Activated CD8-positive, alpha-beta memory T cell treated with anti-CD3 and anti-CD28 coated beads for 36 hours (primary cell): Measurements from ENCODE around the gene CHMP4A. TPM values are rescaled to one million over a fixed set of nuclear protein-coding genes. Genes with fewer than 3 reads are reported as not detected.

Experiments
- CTCF ChIA-PET: fragments of 350-600 bp; sonication (Branson Sonifier 250); formaldehyde crosslinking; loops from one replicate; lab custom pipeline; 2021; ENCODE audit warnings: antibody characterized with exemption; lab: Charles Lee
- POLR2A ChIA-PET: fragments of 350-600 bp; sonication (Branson Sonifier 250); formaldehyde crosslinking; loops from one replicate; lab custom pipeline; 2021; ENCODE audit warnings: antibody characterized with exemption; lab: Charles Lee
- total RNA-seq, 2 experiments: library from RNA; stranded (reverse); gene quantifications; one replicate each; pipeline ENCODE4 v1.2.3, GENCODE V29; 2021

CHMP4A gene
- 10 to 100 TPM; 73.7 to 75.8 TPM for total RNA-seq

- POLR2A ChIA-PET = interaction anchor here (0.7 to 2.3 kb wide), 12 partner anchors 10 to 119 kb away, joined by 3 to 24 read pairs (median 4); partner anchors contain the start of genes DHRS1, IRF9, NOP9 and NRL
- CTCF ChIA-PET = interaction anchor here (0.6 to 3.1 kb wide), 13 partner anchors 10 to 995 kb away, joined by 3 to 15 read pairs (median 4); partner anchors contain the start of genes CBLN3, CIDEB, IRF9 and KHNYN
These were observed at the start of gene CHMP4A for GRCh38 chr14:24212924-24213865. Gene CHMP4A, minus strand, starts transcription at chr14:24213488. Its CDS starts 49 bp downstream, at chr14:24213439.

GRCh38 chr14:24261969-24262327 is 48.7 kb upstream of the CHMP4A start:
- POLR2A ChIA-PET = no interaction called here
- CTCF ChIA-PET = no interaction called here

- POLR2A ChIA-PET = no interaction called here
These were observed 48.1 kb upstream of the CHMP4A start for GRCh38 chr14:24261256-24261968.

GRCh38 chr14:24260780-24261157 is 47.5 kb upstream of the CHMP4A start:
- POLR2A ChIA-PET = no interaction called here

More at GRCh38 chr14:24261256-24261968, 48.1 kb upstream of the CHMP4A start:
- CTCF ChIA-PET = interaction anchor here (0.6 kb wide), 1 partner anchor 709 kb away, joined by 4 read pairs; no protein-coding TSS in a partner anchor

GRCh38 chr14:24260026-24260779 is 46.9 kb upstream of the CHMP4A start:
- CTCF ChIA-PET = no interaction called here
- POLR2A ChIA-PET = no interaction called here

More at GRCh38 chr14:24260780-24261157, 47.5 kb upstream of the CHMP4A start:
- CTCF ChIA-PET = interaction anchor here (0.6 kb wide), 1 partner anchor 709 kb away, joined by 4 read pairs; no protein-coding TSS in a partner anchor

GRCh38 chr14:24259282-24260025 is 46.2 kb upstream of the CHMP4A start:
- POLR2A ChIA-PET = interaction anchor here (0.5 kb wide), 1 partner anchor 12 kb away, joined by 4 read pairs; no protein-coding TSS in a partner anchor
- CTCF ChIA-PET = interaction anchor here (0.8 kb wide), 1 partner anchor 40 kb away, joined by 3 read pairs; the partner anchor contains the start of genes DHRS1 and NOP9

- ChIA-PET POLR2A (no interaction called here), CTCF (interaction anchor here (0.8 to 1.3 kb wide), 2 partner anchors 16 to 41 kb away, joined by 3 to 8 read pairs; partner anchors contain the start of genes DHRS1, NOP9 and TINF2)
These were observed 45.4 kb upstream of the CHMP4A start for GRCh38 chr14:24258548-24259265.

- POLR2A ChIA-PET = no interaction called here
- CTCF ChIA-PET = interaction anchor here (1.3 kb wide), 1 partner anchor 15 kb away, joined by 8 read pairs; the partner anchor contains the start of gene TINF2
These were observed 44.8 kb upstream of the CHMP4A start for GRCh38 chr14:24258119-24258518.

GRCh38 chr14:24256960-24257359 is 43.7 kb upstream of the CHMP4A start:
- CTCF ChIA-PET = interaction anchor here (0.9 to 1.2 kb wide), 2 partner anchors 10 to 14 kb away, joined by 3 read pairs; partner anchors contain the start of gene TINF2
- POLR2A ChIA-PET = no interaction called here

- POLR2A ChIA-PET = no interaction called here
- CTCF ChIA-PET = interaction anchor here (0.9 to 1.2 kb wide), 2 partner anchors 9 to 14 kb away, joined by 3 read pairs; partner anchors contain the start of gene TINF2
These were observed 42.8 kb upstream of the CHMP4A start for GRCh38 chr14:24255931-24256711.

GRCh38 chr14:24255438-24255837 is 42.1 kb upstream of the CHMP4A start:
- ChIA-PET CTCF (no interaction called here), POLR2A (no interaction called here)

- CTCF ChIA-PET = no interaction called here
These were observed 41.5 kb upstream of the CHMP4A start for GRCh38 chr14:24254630-24255392.

GRCh38 chr14:24253936-24254335 is 40.6 kb upstream of the CHMP4A start:
- POLR2A ChIA-PET = no interaction called here

More at GRCh38 chr14:24254630-24255392, 41.5 kb upstream of the CHMP4A start:
- POLR2A ChIA-PET = no interaction called here

GRCh38 chr14:24252289-24253124 is 39.2 kb upstream of the CHMP4A start:
- ChIA-PET POLR2A (interaction anchor here (1.0 kb wide), 1 partner anchor 13 kb away, joined by 5 read pairs; no protein-coding TSS in a partner anchor), CTCF (interaction anchor here (1.4 to 11.9 kb wide), 3 partner anchors 10 to 55 kb away, joined by 5 to 156 read pairs (median 11); partner anchors contain the start of genes CIDEB, DHRS1, NOP9 and TINF2)

More at GRCh38 chr14:24253936-24254335, 40.6 kb upstream of the CHMP4A start:
- CTCF ChIA-PET = no interaction called here
